NCI-H2029 (cell line): Measurements from ENCODE around the gene IL12RB1.
"Not testable (repeated sequence)": the region's sequence is repeated elsewhere in the genome, so short reads cannot be mapped to it uniquely, and the experiment has no call there.

Experiments used
- DNase-seq: peaks from one replicate; lab custom pipeline; 2025; lab: John Stamatoyannopoulos, UW

IL12RB1 gene

GRCh38 chr19:18112989-18113478 lies 26.3 kb upstream of the IL12RB1 start:
- DNase-seq = peak; percentile 77

GRCh38 chr19:18110609-18111232 lies 24.0 kb upstream of the IL12RB1 start:
- no peak for DNase-seq

GRCh38 chr19:18109733-18110608 lies 23.2 kb upstream of the IL12RB1 start:
- no peak for DNase-seq

- DNase-seq = no peak
Measured at GRCh38 chr19:18109341-18109732, 22.6 kb upstream of the IL12RB1 start.

GRCh38 chr19:18108897-18109296 lies 22.2 kb upstream of the IL12RB1 start:
- no peak for DNase-seq

GRCh38 chr19:18107235-18107634 lies 20.5 kb upstream of the IL12RB1 start:
- DNase-seq = no peak

- not testable (repeated sequence) for DNase-seq
Measured at GRCh38 chr19:18105259-18105658, 18.5 kb upstream of the IL12RB1 start.

- no peak for DNase-seq
Measured at GRCh38 chr19:18104793-18105131, 18.0 kb upstream of the IL12RB1 start.

- no peak for DNase-seq
Measured at GRCh38 chr19:18102916-18103542, 16.3 kb upstream of the IL12RB1 start.

GRCh38 chr19:18101268-18101667 lies 14.5 kb upstream of the IL12RB1 start:
- DNase-seq = no peak

- DNase-seq = no peak
Measured at GRCh38 chr19:18100710-18101109, 14.0 kb upstream of the IL12RB1 start.

GRCh38 chr19:18099623-18099995 lies 12.9 kb upstream of the IL12RB1 start:
- DNase-seq = no peak

GRCh38 chr19:18098891-18099622 lies 12.3 kb upstream of the IL12RB1 start:
- no peak for DNase-seq

- DNase-seq = no peak
Measured at GRCh38 chr19:18097993-18098890, 11.5 kb upstream of the IL12RB1 start.

GRCh38 chr19:18097217-18097992 lies 10.7 kb upstream of the IL12RB1 start, which contains the start of gene MAST3:
MAST3 (plus strand) TSS chr19:18097778; CDS start chr19:18097793, 15 bp downstream.
- DNase-seq = peak; percentile 82

- DNase-seq = no peak
Measured at GRCh38 chr19:18096258-18096657, 9.5 kb upstream of the IL12RB1 start.

GRCh38 chr19:18093439-18094161 lies 6.9 kb upstream of the IL12RB1 start:
- no peak for DNase-seq

- DNase-seq = no peak
Measured at GRCh38 chr19:18091217-18091608, 4.5 kb upstream of the IL12RB1 start.

- DNase-seq = no peak
Measured at GRCh38 chr19:18090545-18091216, 3.9 kb upstream of the IL12RB1 start.
